Esophagus muscularis mucosa (tissue), 4 donors: ENCODE data around the gene IGFBP4. TPM values are rescaled to one million over a fixed set of nuclear protein-coding genes. Genes with fewer than 3 reads are reported as not detected.

Source experiments
- DNase-seq: peaks from one replicate; pipeline ENCODE4 v3.0.0-alpha.2; 2017; ENCODE audit errors: extremely low spot score
- H3K27ac ChIP-seq, 4 donors: fragments of 200-600 bp; sonication (generic); replicated peaks in 1 of 4; 1 replicate in 3 of 4; 2 replicates in 1 of 4; pipeline ENCODE4 v1.5.1; 2016 to 2019; ENCODE audit warnings: mild to moderate bottlenecking in 1 of 4
- H3K27me3 ChIP-seq, 4 donors: fragments of 200-600 bp; sonication (generic); one replicate each; pipeline versions ENCODE4 v1.5.1 to v1.6.0; 2016 to 2019
- H3K36me3 ChIP-seq, 4 donors: fragments of 200-600 bp; sonication (generic); one replicate each; pipeline ENCODE4 v1.5.1; 2016 to 2019
- H3K4me1 ChIP-seq, 4 donors: fragments of 200-600 bp; sonication (generic); one replicate each; pipeline ENCODE4 v1.5.1; 2016 to 2019
- H3K4me3 ChIP-seq, 4 donors: fragments of 200-600 bp; sonication (generic); 1 replicate in 2 of 4; 2 replicates in 2 of 4; pipeline ENCODE4 v1.5.1; 2016 to 2019; ENCODE audit warnings: mild to moderate bottlenecking in 4 of 4, moderate library complexity in 1 of 4
- H3K9me3 ChIP-seq, 4 donors: fragments of 200-600 bp; sonication (generic); 1 replicate in 3 of 4; 2 replicates in 1 of 4; pipeline ENCODE4 v1.5.1; 2016 to 2019
- EP300 ChIP-seq: sonication (generic); formaldehyde crosslinking; IDR thresholded peaks from one replicate; pipeline ENCODE4 v1.6.1; 2017; ENCODE audit warnings: antibody characterized with exemption
- POLR2A ChIP-seq: fragments of 450-650 bp; IDR thresholded peaks from one replicate; pipeline ENCODE4 v1.6.1; 2017; ENCODE audit warnings: antibody characterized with exemption, moderate library complexity, mild to moderate bottlenecking, low read depth
- POLR2AphosphoS5 ChIP-seq, 2 donors: sonication (generic); formaldehyde crosslinking; IDR thresholded peaks; one replicate each; pipeline ENCODE4 v1.6.1; 2017; ENCODE audit warnings: antibody characterized with exemption in 2 of 2
- WGBS: methylation state at CpG from one replicate; pipeline ENCODE4 v1.1.5; 2018; 5-methylcytosine and 5-hydroxymethylcytosine counted together
- intact Hi-C: fragments of 100-400 bp; cut with DNase I; formaldehyde crosslinking; loops from one replicate; pipeline ENCODE4 v1.15.1; 2023
- total RNA-seq, 4 donors: library from RNA; depleted of rRNA; stranded (reverse); fragments of >200 nt; gene quantifications; one replicate each; pipeline versions ENCODE4 v1.1.0 to v1.2.1, GENCODE V29; 2016
- TF ChIP-seq, protein P1 (sequence below), 3 experiments: fragments of 200-600 bp in 2 of 3; fragments of 450-650 bp in 1 of 3; sonication (generic) in 2 of 3; IDR thresholded peaks; one replicate each; pipeline ENCODE4 v1.5.1; 2017 to 2019; ENCODE audit warnings: antibody characterized with exemption in 3 of 3, mild to moderate bottlenecking in 2 of 3, moderate library complexity in 1 of 3

Gene IGFBP4
- total RNA-seq, 4 donors from 2014 or later: 258 to 444 (median 268) TPM

DNA sequence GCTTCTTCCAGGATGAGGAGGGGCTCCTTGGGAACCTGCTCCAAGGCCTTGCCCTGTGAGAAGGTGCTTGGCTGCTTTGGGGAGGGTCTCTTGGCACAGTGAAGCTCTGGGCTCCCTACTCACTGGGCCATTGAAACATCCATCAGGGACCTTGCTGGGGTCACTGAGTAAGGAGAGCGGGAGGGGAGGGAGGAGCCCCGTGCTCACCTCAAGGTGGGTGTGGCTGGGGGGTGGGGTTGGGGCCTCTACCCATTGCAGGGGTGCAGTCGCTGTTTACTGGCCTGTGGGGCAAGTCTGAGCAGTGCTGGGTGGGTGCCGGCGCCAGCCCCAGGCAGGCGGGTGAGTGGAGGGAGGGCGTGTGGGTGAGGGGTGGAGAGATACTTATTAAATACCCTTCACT lies 48.2 kb downstream of the IGFBP4 start:
- no peaks in the 10 kb centered on the region for H3K36me3 ChIP-seq
- no peak overlapping the region for H3K4me3 ChIP-seq
- H3K9me3 ChIP-seq: no peaks in the 10 kb centered on the region
- H3K4me1 ChIP-seq: peaks cover 8 to 49% (median 37%) of the 10 kb centered on the region in 4 donors
- WGBS: 80% methylated on average over 7 of the region's 7 CpGs
- H3K27ac ChIP-seq: peak overlapping the region in 1 of 4 donors; percentile 73
- no peaks in the 10 kb centered on the region for H3K27me3 ChIP-seq
- no peak for TF ChIP-seq POLR2AphosphoS5 (IDR thresholded peaks at IDR 0.05)
- no peak for TF ChIP-seq EP300
- TF ChIP-seq, protein P1, sequence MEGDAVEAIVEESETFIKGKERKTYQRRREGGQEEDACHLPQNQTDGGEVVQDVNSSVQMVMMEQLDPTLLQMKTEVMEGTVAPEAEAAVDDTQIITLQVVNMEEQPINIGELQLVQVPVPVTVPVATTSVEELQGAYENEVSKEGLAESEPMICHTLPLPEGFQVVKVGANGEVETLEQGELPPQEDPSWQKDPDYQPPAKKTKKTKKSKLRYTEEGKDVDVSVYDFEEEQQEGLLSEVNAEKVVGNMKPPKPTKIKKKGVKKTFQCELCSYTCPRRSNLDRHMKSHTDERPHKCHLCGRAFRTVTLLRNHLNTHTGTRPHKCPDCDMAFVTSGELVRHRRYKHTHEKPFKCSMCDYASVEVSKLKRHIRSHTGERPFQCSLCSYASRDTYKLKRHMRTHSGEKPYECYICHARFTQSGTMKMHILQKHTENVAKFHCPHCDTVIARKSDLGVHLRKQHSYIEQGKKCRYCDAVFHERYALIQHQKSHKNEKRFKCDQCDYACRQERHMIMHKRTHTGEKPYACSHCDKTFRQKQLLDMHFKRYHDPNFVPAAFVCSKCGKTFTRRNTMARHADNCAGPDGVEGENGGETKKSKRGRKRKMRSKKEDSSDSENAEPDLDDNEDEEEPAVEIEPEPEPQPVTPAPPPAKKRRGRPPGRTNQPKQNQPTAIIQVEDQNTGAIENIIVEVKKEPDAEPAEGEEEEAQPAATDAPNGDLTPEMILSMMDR (IDR thresholded peaks at IDR 0.05): no peak
- no peak for TF ChIP-seq POLR2A
- no peak for DNase-seq
- intact Hi-C loops: no loop called here

DNA sequence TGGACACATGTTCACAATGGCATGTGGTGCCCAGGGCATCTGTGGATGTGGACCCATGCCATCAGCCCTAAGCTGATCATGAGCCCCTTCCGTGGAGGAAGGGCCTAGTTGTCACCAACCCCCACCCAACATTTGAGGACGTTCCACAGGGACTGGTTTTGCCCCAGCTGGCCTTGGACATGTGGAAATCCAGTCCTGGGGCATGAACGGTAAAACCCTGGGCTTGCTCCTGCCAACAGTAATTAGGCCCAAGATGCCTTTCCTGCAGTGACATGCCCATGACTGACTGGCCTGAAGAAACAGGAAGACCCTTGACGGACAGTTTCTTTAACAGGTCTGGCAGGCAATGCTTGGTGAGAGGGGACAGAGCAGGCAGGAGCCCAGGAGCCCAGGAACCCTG lies 50.4 kb downstream of the IGFBP4 start:
- H3K4me3 ChIP-seq: no peak overlapping the region
- H3K27me3 ChIP-seq: no peaks in the 10 kb centered on the region
- 86% methylated on average over 4 of the region's 4 CpGs for WGBS
- no peaks in the 10 kb centered on the region for H3K9me3 ChIP-seq
- TF ChIP-seq, protein P1 (IDR thresholded peaks at IDR 0.05): no peak
- TF ChIP-seq POLR2A (no peak), POLR2AphosphoS5 (IDR thresholded peaks at IDR 0.05) (no peak), EP300 (no peak)
- H3K27ac ChIP-seq: no peak overlapping the region
- DNase-seq: no peak
- H3K36me3 ChIP-seq: no peaks in the 10 kb centered on the region
- H3K4me1 ChIP-seq: peaks cover 8 to 40% (median 35%) of the 10 kb centered on the region in 4 donors
- intact Hi-C loops: no loop called here

DNA sequence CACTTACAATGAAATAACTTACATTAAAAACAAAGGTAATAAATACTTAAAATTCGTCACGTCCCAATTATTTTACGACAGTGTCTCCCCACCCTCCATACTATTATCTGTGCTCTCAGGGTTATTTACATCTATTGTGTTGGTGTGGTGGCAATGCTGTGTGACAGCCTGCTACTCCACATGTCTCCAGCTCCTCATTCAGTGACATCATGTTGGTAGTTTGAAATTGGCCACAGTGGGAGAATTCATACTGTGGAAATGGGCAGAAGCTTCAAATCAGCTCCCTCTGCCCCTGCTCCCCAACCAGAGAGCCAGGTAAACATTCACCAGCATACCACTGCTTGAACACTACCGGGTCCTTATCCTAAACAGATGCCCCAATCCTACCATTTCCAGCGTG lies 51.9 kb downstream of the IGFBP4 start:
- no peaks in the 10 kb centered on the region for H3K27me3 ChIP-seq
- no peaks in the 10 kb centered on the region for H3K36me3 ChIP-seq
- no peak overlapping the region for H3K4me3 ChIP-seq
- DNase-seq: no peak
- peaks cover 17 to 44% (median 43%) of the 10 kb centered on the region in 4 donors for H3K4me1 ChIP-seq
- WGBS: 74% methylated on average over 5 of the region's 5 CpGs
- no peaks in the 10 kb centered on the region for H3K9me3 ChIP-seq
- H3K27ac ChIP-seq: no peak overlapping the region
- TF ChIP-seq EP300: no peak
- TF ChIP-seq, protein P1 (IDR thresholded peaks at IDR 0.05): no peak
- TF ChIP-seq POLR2A: no peak
- TF ChIP-seq POLR2AphosphoS5 (IDR thresholded peaks at IDR 0.05): no peak
- intact Hi-C loops: no loop called here

DNA sequence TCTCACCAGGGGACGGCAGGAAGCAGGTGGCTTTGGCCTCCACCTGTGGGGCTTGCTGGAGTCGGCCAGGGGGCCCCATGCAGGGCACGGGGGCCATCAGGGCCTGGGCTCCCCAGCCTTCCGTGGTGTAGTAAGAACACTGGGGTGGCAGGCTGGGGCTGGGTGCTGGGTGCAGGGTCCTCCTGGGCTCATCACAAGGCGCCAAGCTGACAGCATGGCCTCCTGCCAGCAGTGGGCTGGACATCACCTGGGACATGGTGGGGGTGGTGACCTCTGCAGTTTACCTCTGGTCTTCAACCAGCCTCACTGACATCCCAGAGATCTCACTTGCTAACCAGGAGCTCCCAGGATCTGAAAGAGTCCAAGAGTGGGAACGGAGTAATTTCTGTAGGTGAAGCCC lies 52.9 kb downstream of the IGFBP4 start:
- no peak overlapping the region for H3K4me3 ChIP-seq
- WGBS: 100% methylated on average over 1 of the region's 6 CpGs
- intact Hi-C loops: no loop called here

DNA sequence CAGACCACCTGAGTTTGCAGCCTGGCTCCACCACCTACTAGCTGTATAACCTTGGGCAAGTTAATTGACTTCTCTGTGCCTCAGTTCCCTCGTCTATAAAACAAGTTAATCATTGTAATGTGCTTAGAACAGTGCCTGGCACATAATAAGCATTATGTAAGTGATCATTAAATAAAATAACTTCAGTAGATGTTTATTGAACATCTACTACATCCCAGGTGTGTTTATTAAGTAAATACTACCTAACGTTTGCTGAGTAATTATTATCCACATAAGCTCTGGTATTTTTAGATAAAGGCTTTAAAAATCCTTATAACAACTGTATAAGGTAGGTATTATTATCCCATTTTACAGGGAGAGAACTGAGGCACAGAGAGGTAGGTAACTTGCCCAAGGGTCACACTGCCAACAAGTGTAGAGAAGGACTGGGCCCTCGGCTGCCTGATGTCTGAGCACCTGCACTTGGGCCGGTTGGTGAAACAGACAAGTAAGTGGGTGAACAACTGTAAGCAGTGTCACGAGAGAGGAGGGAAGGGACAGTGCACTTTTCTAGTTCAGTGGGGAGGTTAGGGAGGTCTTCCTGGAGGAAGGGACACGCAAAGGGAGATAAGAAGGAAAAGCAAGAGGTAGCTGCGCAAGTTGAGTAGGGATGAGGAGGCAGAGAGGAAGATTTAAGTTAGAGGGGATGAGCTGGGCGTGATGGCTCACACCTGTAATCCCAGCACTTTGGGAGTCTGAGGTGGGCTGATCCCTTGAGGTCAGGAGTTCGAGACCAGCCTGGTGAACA lies 53.6 kb downstream of the IGFBP4 start:
- DNase-seq: no peak
- peaks cover 15 to 38% (median 37%) of the 10 kb centered on the region in 4 donors for H3K4me1 ChIP-seq
- no peaks in the 10 kb centered on the region for H3K36me3 ChIP-seq
- H3K27me3 ChIP-seq: no peaks in the 10 kb centered on the region
- intact Hi-C loops: no loop called here
- no peaks in the 10 kb centered on the region for H3K9me3 ChIP-seq
- TF ChIP-seq, protein P1 (IDR thresholded peaks at IDR 0.05): no peak
- TF ChIP-seq EP300: no peak
- no peak for TF ChIP-seq POLR2AphosphoS5 (IDR thresholded peaks at IDR 0.05)
- no peak for TF ChIP-seq POLR2A
- no peak overlapping the region for H3K4me3 ChIP-seq
- no peak overlapping the region for H3K27ac ChIP-seq
- 81% methylated on average over 8 of the region's 9 CpGs for WGBS

More for the DNA sequence above, 52.9 kb downstream of the IGFBP4 start:
- no peak for TF ChIP-seq POLR2AphosphoS5 (IDR thresholded peaks at IDR 0.05)
- no peak for DNase-seq
- H3K27ac ChIP-seq: no peak overlapping the region
- no peaks in the 10 kb centered on the region for H3K9me3 ChIP-seq
- no peaks in the 10 kb centered on the region for H3K27me3 ChIP-seq
- no peaks in the 10 kb centered on the region for H3K36me3 ChIP-seq
- peaks cover 15 to 44% (median 41%) of the 10 kb centered on the region in 4 donors for H3K4me1 ChIP-seq
